NCI-H2029 (cell line): ENCODE data around the gene FBXW11.

Experiments
- DNase-seq: peaks from one replicate; lab custom pipeline; 2025; lab: John Stamatoyannopoulos, UW

Gene FBXW11

GRCh38 chr5:171841984-171842776 lies 164.3 kb downstream of the FBXW11 start:
- no peak for DNase-seq

DNA sequence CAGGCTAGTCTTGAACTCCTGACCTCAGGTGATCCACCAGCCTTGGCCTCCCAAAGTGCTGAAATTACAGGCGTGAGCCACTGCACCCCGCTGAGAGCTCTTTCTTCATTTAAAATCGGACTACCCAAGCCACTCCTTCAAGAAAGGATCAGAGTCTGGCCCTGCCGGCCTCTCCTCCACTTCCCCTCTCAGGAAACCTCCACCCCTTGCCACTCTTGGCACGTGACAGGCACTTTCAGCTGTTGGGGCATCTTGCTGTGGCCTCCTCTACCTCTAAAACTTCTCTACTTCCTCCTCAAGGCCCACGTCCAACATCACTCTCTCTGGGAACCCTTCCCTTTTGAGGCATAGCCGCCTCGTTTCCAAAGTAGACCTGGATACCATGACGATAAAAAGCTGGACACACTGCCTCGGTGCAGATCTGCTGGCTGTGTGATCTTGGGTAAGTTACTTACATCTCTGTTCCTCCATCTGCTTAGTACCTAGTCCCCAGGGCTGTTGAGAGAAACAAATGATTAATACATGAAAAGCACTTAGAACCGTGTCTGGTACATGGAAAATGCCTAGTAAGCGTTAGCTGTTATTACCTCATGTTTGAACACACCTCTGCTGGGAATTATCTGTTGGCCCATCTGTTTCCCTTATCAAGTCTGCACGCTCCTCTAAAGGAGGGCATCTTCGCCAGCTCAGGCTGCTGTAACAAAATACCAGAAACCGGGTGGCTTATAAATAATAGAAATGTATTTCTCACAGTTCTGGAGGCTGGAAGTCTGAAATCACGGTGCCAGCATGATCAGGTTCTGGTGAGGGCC lies 165.5 kb downstream of the FBXW11 start:
- DNase-seq = no peak

DNA sequence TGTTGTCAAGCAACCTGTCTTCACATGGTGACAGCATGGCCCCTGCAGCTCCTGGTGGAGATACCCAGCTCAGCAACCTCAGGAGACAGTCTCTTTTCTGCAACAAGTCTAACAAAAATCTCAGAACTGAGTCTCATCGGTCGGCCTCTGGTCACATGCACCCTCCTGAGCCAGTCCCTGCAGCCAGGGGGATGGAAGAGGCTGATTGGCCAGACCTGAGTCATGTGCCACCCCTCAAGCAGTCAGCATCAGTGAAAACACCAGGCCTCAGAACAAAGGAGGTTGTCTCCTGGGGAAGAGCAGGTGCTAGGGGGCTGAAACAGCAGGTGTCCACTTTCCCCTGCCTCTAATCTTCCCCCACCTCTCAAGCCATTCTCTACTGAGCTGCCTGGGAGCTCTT lies 166.4 kb downstream of the FBXW11 start:
- peak; percentile 38 for DNase-seq

DNA sequence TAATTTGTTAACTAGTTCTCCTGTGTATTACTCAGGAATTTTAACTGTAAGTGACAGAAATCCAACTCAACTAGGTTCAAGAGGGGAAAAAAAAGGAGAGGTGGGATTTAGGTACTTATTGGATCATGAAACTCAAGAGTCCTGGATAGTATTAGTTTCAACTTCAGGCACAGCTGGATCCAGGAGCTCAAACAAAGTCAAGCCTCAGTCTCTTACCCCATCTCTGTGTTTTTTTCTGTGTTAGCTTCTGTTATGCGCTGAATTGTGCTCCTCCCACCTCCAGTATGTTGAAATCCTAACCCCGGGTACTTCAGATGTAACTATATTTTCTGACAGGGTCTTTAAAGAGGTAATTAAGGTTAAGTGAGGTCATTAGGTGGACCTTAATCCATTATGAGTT lies 167.3 kb downstream of the FBXW11 start:
- DNase-seq = no peak

GRCh38 chr5:171838066-171838465 lies 168.4 kb downstream of the FBXW11 start:
- no peak for DNase-seq

DNA sequence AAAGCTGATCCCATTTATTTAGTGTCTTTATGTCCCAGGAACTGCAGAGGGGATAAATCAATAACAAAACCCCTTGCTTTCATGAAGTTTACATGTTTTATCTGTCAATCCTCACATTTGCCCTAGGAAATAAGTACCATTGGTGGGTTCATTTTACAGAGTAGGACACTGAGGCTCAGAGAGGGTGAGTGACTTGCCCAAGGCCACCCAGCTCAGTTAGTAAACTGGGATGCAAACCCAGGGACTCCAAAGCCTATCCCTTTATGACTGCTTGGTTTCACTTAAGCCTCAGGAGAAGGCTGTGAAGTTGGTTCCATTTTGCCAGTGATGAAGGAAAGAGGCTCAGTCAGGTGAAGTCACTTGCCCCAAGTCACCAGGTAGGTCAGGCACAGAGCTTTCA lies 168.9 kb downstream of the FBXW11 start:
- no peak for DNase-seq

DNA sequence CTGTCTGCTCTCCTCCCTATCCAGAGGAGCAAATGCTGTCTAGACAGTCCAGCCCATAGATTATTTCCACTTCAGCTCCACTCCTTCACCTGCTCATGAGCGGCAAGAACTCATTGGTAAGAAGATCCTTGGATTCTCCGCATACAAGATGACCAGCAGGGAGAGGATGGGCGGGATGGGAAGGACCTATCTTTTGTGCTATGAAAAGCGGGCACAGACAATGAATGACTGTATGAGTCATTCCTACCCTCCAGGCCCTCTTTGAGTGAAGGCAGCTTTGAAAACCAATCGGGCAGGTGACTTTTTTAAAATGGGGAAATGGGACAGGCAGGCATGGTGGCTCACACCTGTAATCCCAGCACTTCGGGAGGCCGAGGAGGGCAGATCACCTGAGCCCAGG lies 171.4 kb downstream of the FBXW11 start:
- DNase-seq = no peak

GRCh38 chr5:171834461-171834860 lies 172.0 kb downstream of the FBXW11 start:
- DNase-seq = no peak

DNA sequence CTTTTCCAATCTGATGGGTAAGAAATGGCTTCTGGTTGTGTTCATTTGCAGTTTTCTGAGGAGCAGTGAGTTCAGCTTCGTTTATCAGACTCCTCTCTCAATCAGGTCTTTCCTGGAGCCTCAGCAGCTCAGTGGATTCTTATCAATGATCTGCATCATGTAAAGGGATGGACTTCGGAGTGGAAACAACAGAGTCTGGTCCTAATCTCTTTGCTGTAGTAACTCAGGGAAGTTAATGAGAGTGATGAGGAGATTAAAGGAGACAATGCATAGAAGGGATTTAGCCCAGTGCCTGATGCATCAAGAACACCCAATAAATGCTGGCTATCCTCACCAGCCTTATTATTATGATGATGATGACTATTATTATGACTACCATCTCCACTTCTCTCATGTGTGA lies 173.7 kb downstream of the FBXW11 start:
- DNase-seq = no peak

DNA sequence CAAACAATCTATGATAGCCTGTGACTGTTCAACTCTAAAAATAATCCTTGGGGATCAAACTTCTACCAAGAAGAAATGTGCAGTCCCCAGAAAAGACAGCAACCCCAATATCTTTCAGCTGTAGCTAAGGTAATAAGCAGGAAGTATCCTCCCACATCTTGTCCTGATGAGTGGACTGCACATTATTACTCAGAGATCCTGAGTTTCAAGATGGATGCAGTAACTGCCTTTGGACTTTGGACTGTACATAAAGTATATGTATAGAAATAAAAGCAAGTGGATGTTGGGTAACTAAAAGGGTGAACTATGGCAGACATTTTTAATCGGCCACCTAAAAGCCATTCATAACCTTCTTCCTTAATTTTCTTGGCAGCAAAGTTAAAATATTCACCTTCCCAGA lies 175.8 kb downstream of the FBXW11 start:
- no peak for DNase-seq

GRCh38 chr5:171827162-171827561 lies 179.3 kb downstream of the FBXW11 start:
- no peak for DNase-seq

DNA sequence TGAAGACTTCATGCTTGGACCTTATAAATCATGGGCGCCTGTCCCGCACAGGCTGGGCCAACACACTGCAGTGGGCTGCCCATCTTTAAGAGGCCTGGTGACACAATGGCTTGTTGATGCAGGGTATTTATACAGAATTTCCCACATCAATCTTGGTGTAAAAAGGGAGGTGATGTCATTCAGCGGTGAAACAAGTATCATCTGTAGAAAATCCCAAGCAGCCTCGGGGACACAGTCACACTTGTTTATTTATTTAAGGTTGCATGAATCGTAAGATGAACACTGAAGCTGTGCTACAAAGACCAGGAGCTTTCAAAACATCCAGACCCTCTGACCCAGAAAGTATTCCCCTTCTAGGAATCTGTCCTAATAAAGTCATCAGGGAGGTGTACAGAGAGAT lies 180.3 kb downstream of the FBXW11 start:
- DNase-seq = no peak

DNA sequence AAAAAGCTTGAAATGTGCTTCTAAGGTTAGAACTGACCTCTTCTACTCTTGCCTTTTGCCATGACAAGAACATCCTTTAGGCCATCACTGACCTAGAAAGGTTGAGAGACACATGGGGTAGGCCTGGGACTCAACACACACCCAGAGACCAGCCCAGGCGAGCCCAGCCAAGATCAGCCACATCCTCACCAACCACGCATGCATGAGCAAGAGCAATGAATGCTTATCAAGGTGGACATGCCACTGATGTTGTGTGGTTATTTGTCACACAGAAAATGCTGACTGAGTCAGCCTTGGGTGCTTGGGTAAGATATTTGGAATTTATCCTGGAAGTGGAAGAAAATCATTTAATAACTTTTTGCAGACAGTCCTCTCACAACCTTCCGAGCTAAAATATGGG lies 181.4 kb downstream of the FBXW11 start:
- DNase-seq = no peak

GRCh38 chr5:171823269-171823668 lies 183.2 kb downstream of the FBXW11 start:
- DNase-seq = no peak

DNA sequence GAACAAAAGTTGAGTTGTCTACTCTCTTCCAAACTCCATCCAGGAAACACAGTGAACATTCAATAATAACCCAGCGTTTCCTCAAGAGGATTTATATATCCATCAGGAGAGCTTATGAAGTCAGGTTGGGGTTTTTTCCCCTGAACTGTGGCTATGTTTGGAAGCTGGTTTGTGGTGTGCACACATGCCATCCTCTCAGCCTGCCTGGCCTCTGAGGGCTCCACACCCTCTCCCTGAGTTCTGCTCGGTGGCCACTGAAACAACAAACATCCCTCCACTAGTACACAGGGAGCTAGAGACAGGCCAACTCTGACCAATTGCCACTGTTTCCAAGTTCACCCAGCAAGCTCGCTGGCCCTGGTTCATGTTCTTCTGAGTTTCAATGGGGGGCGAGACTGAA lies 185.2 kb downstream of the FBXW11 start:
- no peak for DNase-seq

GRCh38 chr5:171820561-171820960 lies 185.9 kb downstream of the FBXW11 start:
- no peak for DNase-seq

- no peak for DNase-seq
These were observed 189.8 kb downstream of the FBXW11 start for GRCh38 chr5:171816666-171817065.

DNA sequence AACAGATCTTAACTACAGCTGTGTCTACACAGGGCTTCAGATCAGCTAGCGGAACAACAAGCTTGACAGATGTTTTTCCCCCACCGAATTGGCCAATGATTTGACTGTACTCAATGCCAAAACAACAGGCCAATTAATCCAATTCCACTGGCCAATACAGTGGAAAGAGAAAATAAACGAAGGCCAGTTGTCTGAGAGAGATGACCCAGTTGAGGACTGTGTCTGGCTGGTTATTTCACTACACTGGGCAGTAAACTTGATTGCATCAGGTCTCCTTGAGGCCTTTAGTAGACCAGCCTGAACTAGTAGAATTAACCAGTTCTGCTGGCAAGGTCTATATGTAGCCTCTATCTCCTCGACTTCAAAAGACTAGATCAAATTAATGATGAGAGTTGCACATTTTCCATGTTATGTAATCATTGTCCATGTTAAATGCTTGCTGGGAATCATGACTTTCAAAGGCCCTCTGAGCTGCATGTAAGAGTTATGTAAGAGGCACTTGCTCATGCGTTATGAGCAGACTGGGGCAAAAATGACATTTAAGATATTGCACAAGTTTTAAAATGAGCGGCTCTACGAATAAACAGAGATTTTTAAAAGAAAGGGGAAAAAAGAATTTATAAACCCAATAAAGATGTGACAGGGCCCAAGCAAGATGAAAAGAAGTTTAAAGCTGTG lies 192.5 kb downstream of the FBXW11 start:
- DNase-seq = no peak

DNA sequence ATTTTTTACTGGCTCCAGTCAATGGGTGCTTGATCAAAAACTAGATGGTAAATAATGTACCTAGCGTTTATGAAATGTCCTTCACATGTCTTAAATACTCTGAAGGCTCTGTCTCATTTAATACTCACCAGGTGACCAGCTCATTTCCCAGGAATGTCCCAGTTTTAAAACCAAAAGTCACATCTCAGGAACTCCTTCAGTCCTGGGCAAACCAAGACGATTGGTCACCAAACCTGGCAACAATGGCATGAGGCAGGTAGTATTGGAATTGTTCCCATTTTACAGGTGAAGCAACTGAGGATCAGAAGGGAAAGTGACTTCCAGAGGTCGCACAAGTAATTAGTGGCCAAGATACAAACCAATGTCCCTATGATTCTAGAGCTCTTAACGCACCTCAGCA lies 193.2 kb downstream of the FBXW11 start:
- DNase-seq = no peak
